OCI-LY7 (cell line): ENCODE results near the gene TBX4. TPM values are rescaled to one million over a fixed set of nuclear protein-coding genes. Genes with fewer than 3 reads are reported as not detected.

Experiments
- BruUV-seq: library from RNA; stranded (reverse); fragments of 400-500 nt; replicated peaks from 2 replicates; lab custom pipeline; 2021; lab: Mats Ljungman, UMichigan
- CTCF ChIA-PET: fragments of 300-600 bp; sonication (Branson Sonifier 250); formaldehyde crosslinking; loops from one replicate; lab custom pipeline; 2022; ENCODE audit warnings: antibody characterized with exemption; ENCODE audit not compliant: unreplicated experiment; lab: Charles Lee
- POLR2A ChIA-PET: fragments of 300-600 bp; sonication (Branson Sonifier 250); formaldehyde crosslinking; loops from one replicate; lab custom pipeline; 2022; ENCODE audit warnings: antibody characterized with exemption; lab: Charles Lee
- DNase-seq: peaks from one replicate; pipeline ENCODE4 v3.0.0-alpha.2; 2015; ENCODE audit warnings: low spot score
- H2AFZ ChIP-seq: fragments of 200-600 bp; sonication (generic), shearing (Covaris generic); 2 replicates; pipeline ENCODE4 v1.6.1; 2014; ENCODE audit warnings: mild to moderate bottlenecking, antibody characterized with exemption, low read length, moderate library complexity
- H3K27ac ChIP-seq: fragments of 200-600 bp; sonication (generic); 2 replicates; pipeline ENCODE4 v1.5.1; 2014; ENCODE audit warnings: mixed run types, low read depth, mild to moderate bottlenecking, moderate library complexity, low read length, inconsistent platforms; ENCODE audit not compliant: poor library complexity, severe bottlenecking
- H3K36me3 ChIP-seq: fragments of 200-600 bp; sonication (generic); 2 replicates; pipeline ENCODE4 v1.6.1; 2014; ENCODE audit warnings: mild to moderate bottlenecking, antibody characterized with exemption, low read length, moderate library complexity, mixed read lengths; ENCODE audit not compliant: insufficient read depth
- H3K4me1 ChIP-seq: fragments of 200-600 bp; sonication (generic); 2 replicates; pipeline ENCODE4 v1.5.1; 2014; ENCODE audit warnings: mild to moderate bottlenecking, low read length; ENCODE audit not compliant: insufficient read depth, poor library complexity, severe bottlenecking
- H3K4me2 ChIP-seq: fragments of 200-600 bp; sonication (generic); 2 replicates; pipeline ENCODE4 v1.6.1; 2014; ENCODE audit warnings: mild to moderate bottlenecking, low read length
- H3K4me3 ChIP-seq: fragments of 200-600 bp; sonication (generic); 2 replicates; pipeline ENCODE4 v1.5.1; 2014; ENCODE audit warnings: mild to moderate bottlenecking, low read depth, low read length; ENCODE audit not compliant: poor library complexity, severe bottlenecking
- H3K79me2 ChIP-seq: fragments of 200-600 bp; sonication (generic); 2 replicates; pipeline ENCODE4 v1.6.1; 2016; ENCODE audit warnings: low read depth, mild to moderate bottlenecking, low read length, moderate library complexity, mixed read lengths; ENCODE audit not compliant: insufficient read depth
- H3K9me2 ChIP-seq: fragments of 200-600 bp; sonication (generic); 2 replicates; pipeline ENCODE4 v1.6.1; 2016; ENCODE audit warnings: mild to moderate bottlenecking, low read length, mixed read lengths; ENCODE audit not compliant: insufficient read depth
- H3K9me3 ChIP-seq: fragments of 200-600 bp; sonication (generic); 2 replicates; pipeline ENCODE4 v1.6.1; 2014; ENCODE audit warnings: mild to moderate bottlenecking, mixed run types, low read length, mixed read lengths
- H4K20me1 ChIP-seq: fragments of 200-600 bp; sonication (generic); 2 replicates; pipeline ENCODE4 v1.6.1; 2014; ENCODE audit warnings: mild to moderate bottlenecking, antibody characterized with exemption, low read length, moderate library complexity, mixed read lengths; ENCODE audit not compliant: insufficient read depth
- EZH2phosphoT487 ChIP-seq: fragments of 200-600 bp; sonication (generic); IDR thresholded peaks from 2 replicates; pipeline ENCODE4 v1.6.1; 2018; ENCODE audit warnings: low read depth, borderline replicate concordance, mild to moderate bottlenecking, mixed run types, antibody characterized with exemption, low read length, moderate library complexity, mixed read lengths
- intact Hi-C: fragments of 100-400 bp; cut with micrococcal nuclease; formaldehyde crosslinking; loops from one replicate; pipeline ENCODE4 v1.10.0; 2022; ENCODE audit not compliant: unreplicated experiment
- total RNA-seq, 2 experiments: library from RNA; depleted of rRNA in 1 of 2; stranded (reverse); fragments of >200 nt in 1 of 2; shearing (Covaris generic) in 1 of 2; gene quantifications; 2 replicates each; pipeline ENCODE4 v1.2.3, GENCODE V29; 2014 to 2022
- TF ChIP-seq, protein P1 (sequence below): fragments of 200-600 bp; sonication (generic); conservative IDR thresholded peaks from 2 replicates; pipeline ENCODE4 v1.5.1; 2014; ENCODE audit warnings: mild to moderate bottlenecking, antibody characterized with exemption, low read length, moderate library complexity, mixed read lengths

TBX4 gene
- total RNA-seq, 2 experiments from 2014 or later = not detected

DNA sequence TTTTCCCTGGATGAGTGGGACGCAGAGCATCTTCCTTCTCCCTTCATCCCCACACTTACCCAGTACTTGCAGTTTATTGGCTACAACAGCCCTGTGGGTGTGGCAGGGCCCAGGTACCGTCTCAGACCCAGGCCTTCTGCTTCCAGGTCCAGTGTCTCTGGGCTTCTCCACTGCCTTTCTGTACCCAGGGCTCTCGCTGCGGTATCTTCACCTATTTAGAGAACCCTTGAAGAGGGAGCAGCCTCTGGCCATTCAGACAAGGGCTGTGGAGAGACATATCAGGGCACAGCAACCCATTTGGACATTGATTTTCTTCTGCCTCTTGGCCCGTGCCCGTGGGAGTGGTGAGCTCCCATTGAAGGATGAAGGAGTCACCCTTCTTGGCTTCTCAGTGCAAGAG lies 17.3 kb downstream of the TBX4 start:
- Histone ChIP-seq H3K9me2 (no peaks in the 10 kb centered on the region), H3K4me2 (no peak overlapping the region), H2AFZ (no peak overlapping the region), H3K9me3 (no peaks in the 10 kb centered on the region), H3K79me2 (no peaks in the 10 kb centered on the region), H3K27ac (no peak overlapping the region), H3K4me3 (no peak overlapping the region), H3K4me1 (peaks cover 14% of the 10 kb centered on the region), H4K20me1 (no peaks in the 10 kb centered on the region), H3K36me3 (no peaks in the 10 kb centered on the region)
- ChIA-PET CTCF (no interaction called here), POLR2A (interaction anchor here (0.5 kb wide), 1 partner anchor 314 kb away, joined by 3 read pairs; no protein-coding TSS in a partner anchor)
- TF ChIP-seq EZH2phosphoT487 = no peak
- TF ChIP-seq, protein P1, sequence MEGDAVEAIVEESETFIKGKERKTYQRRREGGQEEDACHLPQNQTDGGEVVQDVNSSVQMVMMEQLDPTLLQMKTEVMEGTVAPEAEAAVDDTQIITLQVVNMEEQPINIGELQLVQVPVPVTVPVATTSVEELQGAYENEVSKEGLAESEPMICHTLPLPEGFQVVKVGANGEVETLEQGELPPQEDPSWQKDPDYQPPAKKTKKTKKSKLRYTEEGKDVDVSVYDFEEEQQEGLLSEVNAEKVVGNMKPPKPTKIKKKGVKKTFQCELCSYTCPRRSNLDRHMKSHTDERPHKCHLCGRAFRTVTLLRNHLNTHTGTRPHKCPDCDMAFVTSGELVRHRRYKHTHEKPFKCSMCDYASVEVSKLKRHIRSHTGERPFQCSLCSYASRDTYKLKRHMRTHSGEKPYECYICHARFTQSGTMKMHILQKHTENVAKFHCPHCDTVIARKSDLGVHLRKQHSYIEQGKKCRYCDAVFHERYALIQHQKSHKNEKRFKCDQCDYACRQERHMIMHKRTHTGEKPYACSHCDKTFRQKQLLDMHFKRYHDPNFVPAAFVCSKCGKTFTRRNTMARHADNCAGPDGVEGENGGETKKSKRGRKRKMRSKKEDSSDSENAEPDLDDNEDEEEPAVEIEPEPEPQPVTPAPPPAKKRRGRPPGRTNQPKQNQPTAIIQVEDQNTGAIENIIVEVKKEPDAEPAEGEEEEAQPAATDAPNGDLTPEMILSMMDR = no peak
- intact Hi-C loops = no loop called here
- no peak for DNase-seq
- no TSS peak for BruUV-seq

DNA sequence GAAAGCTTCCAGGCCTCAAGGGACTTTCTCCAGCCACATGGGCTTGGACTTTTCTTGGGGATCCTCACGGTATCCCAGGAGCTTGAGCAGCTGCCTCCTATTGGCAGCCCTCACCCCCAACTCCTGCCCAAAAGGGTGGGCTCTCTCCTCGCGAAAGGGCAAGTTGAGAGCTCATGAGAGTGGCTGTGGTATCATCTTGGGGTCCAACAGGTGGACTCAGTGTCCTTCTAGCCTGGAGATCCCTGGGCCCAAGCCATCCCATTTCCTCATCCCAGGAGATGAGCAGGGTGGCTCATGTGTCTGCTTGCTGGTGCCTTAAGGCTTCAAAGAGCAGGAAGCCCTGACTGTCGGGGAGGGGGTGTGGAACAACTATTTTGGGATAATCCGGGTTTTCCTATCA lies 17.7 kb downstream of the TBX4 start:
- no peaks in the 10 kb centered on the region for H4K20me1 ChIP-seq
- H2AFZ ChIP-seq = no peak overlapping the region
- H3K27ac ChIP-seq = no peak overlapping the region
- H3K79me2 ChIP-seq = no peaks in the 10 kb centered on the region
- H3K9me2 ChIP-seq = no peaks in the 10 kb centered on the region
- no peaks in the 10 kb centered on the region for H3K36me3 ChIP-seq
- DNase-seq = no peak
- no peak overlapping the region for H3K4me3 ChIP-seq
- TF ChIP-seq, protein P1 = no peak
- no peak for TF ChIP-seq EZH2phosphoT487
- no peak overlapping the region for H3K4me2 ChIP-seq
- no peaks in the 10 kb centered on the region for H3K9me3 ChIP-seq
- no TSS peak for BruUV-seq
- ChIA-PET CTCF (no interaction called here), POLR2A (no interaction called here)
- intact Hi-C loops = no loop called here
- peaks cover 14% of the 10 kb centered on the region for H3K4me1 ChIP-seq

DNA sequence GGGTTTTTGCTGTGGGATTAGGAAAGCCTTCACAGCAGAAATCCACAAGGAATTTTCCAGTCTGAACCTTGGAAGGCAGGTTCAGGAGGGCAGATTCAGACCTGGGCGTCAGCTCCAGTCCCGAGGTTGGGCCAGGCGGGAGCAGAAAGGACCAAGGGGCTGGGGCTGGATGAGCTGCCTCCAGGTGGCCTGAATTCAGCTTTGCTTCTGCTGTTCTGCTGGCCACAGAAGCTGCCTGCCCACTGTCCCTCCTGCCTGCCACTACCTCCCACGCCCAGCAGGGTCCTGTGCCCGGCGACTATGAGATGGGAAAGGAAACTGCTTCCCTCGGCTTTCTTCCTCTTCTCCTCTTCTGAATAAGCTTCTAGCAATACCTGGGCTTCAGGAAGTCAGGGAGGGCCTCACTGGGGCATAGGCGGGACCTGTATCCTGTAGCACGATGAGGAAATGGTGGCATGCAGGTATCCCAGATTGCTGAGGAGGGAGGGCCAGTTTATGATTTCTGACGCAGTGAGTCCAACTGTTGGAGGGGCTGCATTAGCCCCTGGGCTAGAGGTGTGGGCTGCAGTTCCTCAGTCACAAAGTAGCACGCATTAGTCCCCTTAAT lies 18.4 kb downstream of the TBX4 start:
- Histone ChIP-seq H4K20me1 (no peaks in the 10 kb centered on the region), H3K4me1 (peaks cover 14% of the 10 kb centered on the region), H3K9me3 (no peaks in the 10 kb centered on the region), H3K4me3 (no peak overlapping the region), H3K4me2 (no peak overlapping the region), H3K9me2 (no peaks in the 10 kb centered on the region), H3K27ac (no peak overlapping the region), H3K36me3 (no peaks in the 10 kb centered on the region), H3K79me2 (no peaks in the 10 kb centered on the region), H2AFZ (no peak overlapping the region)
- BruUV-seq = no TSS peak
- POLR2A ChIA-PET = interaction anchor here (0.7 kb wide), 1 partner anchor 1106 kb away, joined by 3 read pairs; no protein-coding TSS in a partner anchor
- no peak for DNase-seq
- TF ChIP-seq, protein P1 = no peak
- TF ChIP-seq EZH2phosphoT487 = no peak
- intact Hi-C loops = no loop called here
- CTCF ChIA-PET = no interaction called here
